ENCODE results near the gene ATP2B2. TPM values are rescaled to one million over a fixed set of nuclear protein-coding genes. Genes with fewer than 3 reads are reported as not detected.

ATP2B2 gene
- total RNA-seq, 4 donors from 2014 or later: 0.31 to 2.9 (median 1.8) TPM

DNA sequence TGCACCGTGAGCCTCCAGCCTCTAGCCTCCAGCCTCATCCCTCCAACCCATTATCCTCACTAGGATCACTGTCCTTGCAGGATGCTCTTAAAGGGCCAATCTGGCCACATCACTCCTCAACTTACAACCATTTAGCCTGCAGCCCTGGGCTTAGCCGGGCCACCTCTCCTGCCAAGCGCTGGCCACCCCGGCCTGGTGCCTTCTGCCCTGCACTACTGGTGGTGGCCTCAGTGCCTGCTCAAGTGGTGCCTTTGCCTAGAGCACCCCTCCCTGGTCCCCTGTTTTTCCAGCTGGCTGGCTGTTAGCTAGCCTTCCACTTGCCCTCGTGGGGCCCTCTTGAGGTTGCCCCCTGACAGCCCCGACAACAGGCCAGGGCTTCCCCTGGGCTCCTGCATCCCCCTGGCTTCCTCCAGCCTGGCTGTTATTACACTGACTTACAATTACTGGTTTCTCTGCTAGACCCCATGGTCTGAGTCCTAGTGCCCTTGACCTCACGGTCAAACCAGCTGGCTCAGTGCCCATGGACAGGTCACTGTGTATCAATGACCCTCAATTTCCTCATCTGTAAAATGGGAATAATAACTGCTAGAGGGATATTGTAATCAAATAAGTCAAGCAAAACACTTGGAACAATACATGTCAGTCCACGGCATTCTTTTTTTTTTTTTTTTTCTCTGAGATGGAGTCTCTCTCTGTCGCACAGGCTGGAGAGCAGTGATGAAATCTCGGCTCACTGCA, 15.5 kb downstream of the ATP2B2 start:
- DNase-seq: no peak
- Histone ChIP-seq H3K27ac (no peak overlapping the region), H3K4me3 (no peak overlapping the region), H3K4me1 (peaks cover 0 to 2% of the 10 kb centered on the region in 2 donors), H3K9me3 (no peaks in the 10 kb centered on the region), H3K36me3 (no peaks in the 10 kb centered on the region), H3K27me3 (no peaks in the 10 kb centered on the region)
- ATAC-seq: no peak
- intact Hi-C loops (cut with DNase I; ENCODE audit: low total_unique reads): no loop called here
- in situ Hi-C loops (cut with MboI; ENCODE audit: low sequenced_read_pairs in 4 of 4): no loop called here
- TF ChIP-seq POLR2A (IDR thresholded peaks at IDR 0.05): no peak
- TF ChIP-seq, protein P1, sequence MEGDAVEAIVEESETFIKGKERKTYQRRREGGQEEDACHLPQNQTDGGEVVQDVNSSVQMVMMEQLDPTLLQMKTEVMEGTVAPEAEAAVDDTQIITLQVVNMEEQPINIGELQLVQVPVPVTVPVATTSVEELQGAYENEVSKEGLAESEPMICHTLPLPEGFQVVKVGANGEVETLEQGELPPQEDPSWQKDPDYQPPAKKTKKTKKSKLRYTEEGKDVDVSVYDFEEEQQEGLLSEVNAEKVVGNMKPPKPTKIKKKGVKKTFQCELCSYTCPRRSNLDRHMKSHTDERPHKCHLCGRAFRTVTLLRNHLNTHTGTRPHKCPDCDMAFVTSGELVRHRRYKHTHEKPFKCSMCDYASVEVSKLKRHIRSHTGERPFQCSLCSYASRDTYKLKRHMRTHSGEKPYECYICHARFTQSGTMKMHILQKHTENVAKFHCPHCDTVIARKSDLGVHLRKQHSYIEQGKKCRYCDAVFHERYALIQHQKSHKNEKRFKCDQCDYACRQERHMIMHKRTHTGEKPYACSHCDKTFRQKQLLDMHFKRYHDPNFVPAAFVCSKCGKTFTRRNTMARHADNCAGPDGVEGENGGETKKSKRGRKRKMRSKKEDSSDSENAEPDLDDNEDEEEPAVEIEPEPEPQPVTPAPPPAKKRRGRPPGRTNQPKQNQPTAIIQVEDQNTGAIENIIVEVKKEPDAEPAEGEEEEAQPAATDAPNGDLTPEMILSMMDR (IDR thresholded peaks at IDR 0.05 in 4 of 5, conservative IDR thresholded peaks at IDR 0.05 in 1 of 5): no peak

DNA sequence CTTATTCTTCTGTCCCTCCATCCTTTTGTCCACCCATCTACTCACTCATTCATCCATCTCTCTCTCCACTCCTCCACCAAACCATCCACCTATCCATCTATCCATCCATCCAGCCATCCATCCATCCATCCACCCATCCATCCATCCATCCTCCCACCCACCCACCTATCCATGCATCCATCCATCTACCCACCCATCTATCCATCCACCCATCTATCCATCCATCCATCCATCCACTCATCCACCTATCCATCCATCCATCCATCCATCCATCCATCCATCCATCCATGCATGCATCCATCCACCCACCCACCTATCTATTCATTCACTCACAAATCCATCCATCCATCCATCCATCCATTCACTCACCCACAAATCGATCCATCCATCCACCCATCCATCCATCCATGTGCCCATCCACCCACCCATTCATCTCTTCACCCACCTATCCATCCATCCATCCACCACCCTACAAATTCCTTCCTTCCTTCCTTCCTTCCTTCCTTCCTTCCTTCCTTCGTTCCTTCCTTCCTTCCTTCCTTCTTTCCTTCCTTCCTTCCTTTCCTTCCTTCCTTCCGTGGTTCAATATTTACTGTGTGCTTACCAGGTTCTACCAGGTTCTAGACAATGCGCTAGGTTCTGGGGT, 17.3 kb downstream of the ATP2B2 start:
- Histone ChIP-seq H3K27me3 (no peaks in the 10 kb centered on the region), H3K36me3 (no peaks in the 10 kb centered on the region), H3K4me1 (no peaks in the 10 kb centered on the region), H3K27ac (no peak overlapping the region), H3K9me3 (no peaks in the 10 kb centered on the region), H3K4me3 (no peak overlapping the region)
- no peak for DNase-seq
- no peak for ATAC-seq
- in situ Hi-C loops (cut with MboI; ENCODE audit: low sequenced_read_pairs in 4 of 4) (no loop called here), intact Hi-C loops (cut with DNase I; ENCODE audit: low total_unique reads) (no loop called here)
- TF ChIP-seq, protein P1 (IDR thresholded peaks at IDR 0.05 in 4 of 5, conservative IDR thresholded peaks at IDR 0.05 in 1 of 5): no peak
- TF ChIP-seq POLR2A (IDR thresholded peaks at IDR 0.05): no peak

DNA sequence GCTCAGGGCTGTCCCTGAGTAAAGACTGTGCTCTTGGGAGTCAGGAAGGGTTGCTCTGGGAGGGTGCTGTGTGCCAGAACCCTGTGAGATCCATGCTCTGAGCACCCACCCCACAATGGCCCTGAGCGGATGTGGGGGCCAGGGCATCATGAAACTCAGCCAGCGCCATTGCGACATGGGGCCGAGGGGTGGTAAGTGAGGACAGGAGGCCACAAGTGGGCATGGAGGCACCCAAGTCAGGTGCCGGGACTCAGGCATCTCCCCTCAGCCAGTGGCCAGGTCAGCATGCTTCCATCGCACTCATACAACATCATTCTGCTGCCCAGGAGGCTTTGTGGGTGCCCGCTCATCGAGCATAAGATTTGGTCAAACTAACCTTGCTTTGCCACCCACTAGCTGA, 19.6 kb downstream of the ATP2B2 start:
- Histone ChIP-seq H3K4me1 (no peaks in the 10 kb centered on the region), H3K27me3 (no peaks in the 10 kb centered on the region), H3K4me3 (no peak overlapping the region), H3K36me3 (no peaks in the 10 kb centered on the region), H3K9me3 (no peaks in the 10 kb centered on the region), H3K27ac (no peak overlapping the region)
- in situ Hi-C loops (cut with MboI; ENCODE audit: low sequenced_read_pairs in 4 of 4): no loop called here
- intact Hi-C loops (cut with DNase I; ENCODE audit: low total_unique reads): no loop called here
- ATAC-seq (no peak), DNase-seq (no peak)
- TF ChIP-seq, protein P1 (IDR thresholded peaks at IDR 0.05 in 4 of 5, conservative IDR thresholded peaks at IDR 0.05 in 1 of 5): no peak
- TF ChIP-seq POLR2A (IDR thresholded peaks at IDR 0.05): no peak

DNA sequence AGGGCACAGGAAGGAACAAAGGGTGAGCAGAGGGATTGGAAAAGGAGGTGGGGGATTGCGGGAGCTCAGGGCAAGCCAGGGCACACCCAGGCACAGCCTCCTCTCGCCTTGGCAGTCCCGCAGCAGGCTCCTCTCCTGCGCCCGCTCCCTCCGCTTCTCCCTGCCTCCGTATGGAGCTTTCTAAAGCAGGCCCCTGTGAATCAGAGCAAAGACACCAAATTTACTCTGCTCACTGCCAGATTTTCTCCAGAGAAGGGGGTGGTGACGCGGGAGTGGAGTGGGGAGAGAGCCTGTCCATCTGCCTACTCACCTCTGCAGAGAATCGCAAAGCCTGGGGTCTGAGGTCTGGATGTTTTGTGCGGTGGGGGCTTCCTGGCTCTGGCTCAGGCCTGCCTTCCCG, 20.0 kb downstream of the ATP2B2 start:
- Histone ChIP-seq H3K36me3 (no peaks in the 10 kb centered on the region), H3K27ac (no peak overlapping the region), H3K4me3 (no peak overlapping the region), H3K9me3 (no peaks in the 10 kb centered on the region), H3K4me1 (no peaks in the 10 kb centered on the region), H3K27me3 (no peaks in the 10 kb centered on the region)
- intact Hi-C loops (cut with DNase I; ENCODE audit: low total_unique reads) (no loop called here), in situ Hi-C loops (cut with MboI; ENCODE audit: low sequenced_read_pairs in 4 of 4) (no loop called here)
- DNase-seq: no peak
- no peak for ATAC-seq
- TF ChIP-seq, protein P1 (IDR thresholded peaks at IDR 0.05 in 4 of 5, conservative IDR thresholded peaks at IDR 0.05 in 1 of 5): no peak
- TF ChIP-seq POLR2A (IDR thresholded peaks at IDR 0.05): no peak
